Osteoblast (primary cell): ENCODE data around the gene VPS33A. TPM values are rescaled to one million over a fixed set of nuclear protein-coding genes. Genes with fewer than 3 reads are reported as not detected.

ENCODE experiments used
- DNase-seq: peaks from one replicate; pipeline ENCODE4 v3.0.0; 2011; ENCODE audit warnings: low spot score, mixed read lengths; ENCODE audit not compliant: insufficient read length; ENCODE audit errors: missing footprints
- H2AFZ ChIP-seq: 2 replicates; pipeline ENCODE4 v1.6.0; 2011; ENCODE audit warnings: mild to moderate bottlenecking, low read length
- H3K27ac ChIP-seq: 2 replicates; pipeline ENCODE4 v1.5.1; 2011; ENCODE audit warnings: mild to moderate bottlenecking, low read depth, low read length, moderate library complexity
- H3K27me3 ChIP-seq: 2 replicates; pipeline ENCODE4 v1.6.0; 2012; ENCODE audit warnings: mild to moderate bottlenecking, control low read depth, inconsistent platforms, low read length, moderate library complexity; ENCODE audit not compliant: insufficient read depth
- H3K36me3 ChIP-seq: 2 replicates; pipeline ENCODE4 v1.5.1; 2011; ENCODE audit warnings: mild to moderate bottlenecking, low read length, control low read depth, moderate library complexity; ENCODE audit not compliant: insufficient read depth
- H3K4me1 ChIP-seq: 2 replicates; pipeline ENCODE4 v1.5.1; 2011; ENCODE audit warnings: mild to moderate bottlenecking, low read length, control low read depth, moderate library complexity; ENCODE audit not compliant: insufficient read depth
- H3K4me2 ChIP-seq: 2 replicates; pipeline ENCODE4 v1.6.0; 2011; ENCODE audit warnings: mild to moderate bottlenecking, low read length; ENCODE audit not compliant: insufficient read depth
- H3K4me3 ChIP-seq: fragments of 200-600 bp; sonication (generic); 3 replicates; pipeline ENCODE4 v1.5.1; 2012; ENCODE audit warnings: mild to moderate bottlenecking, low read length, inconsistent platforms; ENCODE audit not compliant: insufficient read depth
- H3K79me2 ChIP-seq: 2 replicates; pipeline ENCODE4 v1.6.0; 2012; ENCODE audit warnings: mild to moderate bottlenecking, low read length, control low read depth, inconsistent platforms; ENCODE audit not compliant: insufficient read depth
- H3K9me3 ChIP-seq: 2 replicates; pipeline ENCODE4 v1.5.1; 2011; ENCODE audit warnings: low read depth, low read length, control low read depth
- H4K20me1 ChIP-seq: 2 replicates; pipeline ENCODE4 v1.6.0; 2012; ENCODE audit warnings: mild to moderate bottlenecking, low read length, control low read depth; ENCODE audit not compliant: insufficient read depth
- CTCF ChIP-seq: IDR thresholded peaks from 2 replicates; pipeline ENCODE4 v1.5.1; 2011; ENCODE audit warnings: mild to moderate bottlenecking, low read depth, low read length, moderate library complexity; ENCODE audit errors: extremely low read depth
- total RNA-seq: library from RNA; depleted of rRNA; stranded (reverse); fragments of >200 nt; gene quantifications from 2 replicates; pipeline ENCODE4 v1.2.3, GENCODE V29; 2012

VPS33A gene
- total RNA-seq, 1 donor, result 18.5 TPM

GRCh38 chr12:122200541-122201175 is 65.6 kb downstream of the VPS33A start:
- no peak overlapping the region for H2AFZ ChIP-seq
- H3K27ac ChIP-seq, result no peak overlapping the region

DNA sequence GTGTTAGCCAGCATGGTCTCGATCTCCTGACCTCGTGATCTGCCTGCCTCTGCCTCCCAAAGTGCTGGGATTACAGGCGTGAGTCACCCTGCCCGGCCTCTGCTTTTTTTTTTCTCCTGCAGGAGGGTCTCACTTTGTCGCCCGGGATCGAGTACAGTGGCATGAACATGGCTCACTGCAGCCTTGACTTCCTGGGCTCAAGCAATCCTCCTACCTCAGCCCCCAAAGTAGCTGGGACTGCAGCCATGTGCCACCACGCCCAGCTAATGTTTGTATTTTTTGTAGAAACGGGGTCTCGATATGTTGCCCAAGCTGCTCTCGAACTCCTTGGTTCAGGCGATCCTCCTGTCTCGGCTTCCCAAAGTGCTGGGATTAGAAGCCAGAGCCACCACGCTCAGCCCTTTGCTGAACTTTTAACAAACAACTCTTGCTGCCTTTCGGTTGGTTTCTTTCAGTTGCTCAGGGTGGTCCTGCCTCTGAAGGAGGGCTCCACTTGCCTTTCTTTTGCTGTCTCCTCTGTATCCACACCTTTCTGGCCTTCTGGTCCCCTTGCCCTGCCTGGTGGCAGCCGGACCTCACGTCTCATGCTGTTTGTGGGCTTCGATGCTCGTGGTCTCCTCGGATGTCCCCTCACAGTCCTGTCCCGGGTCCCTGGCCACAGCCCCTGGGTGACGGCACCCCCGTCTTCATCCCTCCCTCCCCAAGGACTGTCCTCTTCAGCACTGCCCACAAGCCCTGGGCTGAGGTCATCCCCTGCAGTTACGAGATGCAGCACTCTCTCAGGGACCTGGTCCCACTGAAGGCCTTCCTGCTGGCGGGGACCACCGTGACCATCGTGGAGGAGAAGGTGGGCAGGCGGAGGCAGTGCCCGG is 66.6 kb downstream of the VPS33A start:
- Histone ChIP-seq H2AFZ (no peak overlapping the region), H3K4me1 (peaks cover 17% of the 10 kb centered on the region), H3K4me2 (no peak overlapping the region), H3K36me3 (no peaks in the 10 kb centered on the region), H3K9me3 (peaks cover 2% of the 10 kb centered on the region), H3K27me3 (peaks cover 21% of the 10 kb centered on the region), H3K79me2 (no peaks in the 10 kb centered on the region), H3K4me3 (no peak overlapping the region), H3K27ac (no peak overlapping the region), H4K20me1 (no peaks in the 10 kb centered on the region)
- TF ChIP-seq CTCF, result no peak
- DNase-seq, result peak; percentile 71

More at GRCh38 chr12:122200541-122201175, 65.6 kb downstream of the VPS33A start:
- TF ChIP-seq CTCF, result no peak
- H3K27me3 ChIP-seq, result peaks cover 30% of the 10 kb centered on the region
- peaks cover 4% of the 10 kb centered on the region for H4K20me1 ChIP-seq
- peaks cover 2% of the 10 kb centered on the region for H3K9me3 ChIP-seq
- H3K4me1 ChIP-seq, result peaks cover 17% of the 10 kb centered on the region
- no peaks in the 10 kb centered on the region for H3K36me3 ChIP-seq
- no peak overlapping the region for H3K4me2 ChIP-seq
- no peak overlapping the region for H3K4me3 ChIP-seq
- no peak for DNase-seq
- no peaks in the 10 kb centered on the region for H3K79me2 ChIP-seq

GRCh38 chr12:122197612-122197966 is 68.7 kb downstream of the VPS33A start:
- peak; percentile 87 for DNase-seq
- H3K79me2 ChIP-seq, result no peaks in the 10 kb centered on the region
- H3K27ac ChIP-seq, result no peak overlapping the region
- peak overlapping the region; percentile 11 for H3K4me3 ChIP-seq
- H3K36me3 ChIP-seq, result no peaks in the 10 kb centered on the region
- H3K4me2 ChIP-seq, result peak overlapping the region; percentile 43
- peaks cover 2% of the 10 kb centered on the region for H3K9me3 ChIP-seq
- peaks cover 11% of the 10 kb centered on the region for H3K4me1 ChIP-seq
- no peaks in the 10 kb centered on the region for H4K20me1 ChIP-seq
- H3K27me3 ChIP-seq, result peaks cover 3% of the 10 kb centered on the region
- TF ChIP-seq CTCF, result no peak
- H2AFZ ChIP-seq, result no peak overlapping the region

GRCh38 chr12:122195405-122195804 is 70.9 kb downstream of the VPS33A start:
- Histone ChIP-seq H4K20me1 (no peaks in the 10 kb centered on the region), H3K36me3 (no peaks in the 10 kb centered on the region), H3K4me1 (peaks cover 11% of the 10 kb centered on the region), H3K79me2 (no peaks in the 10 kb centered on the region), H3K4me2 (no peak overlapping the region), H3K27me3 (no peaks in the 10 kb centered on the region), H3K9me3 (peaks cover 2% of the 10 kb centered on the region), H2AFZ (no peak overlapping the region), H3K4me3 (no peak overlapping the region), H3K27ac (no peak overlapping the region)
- DNase-seq, result no peak
- no peak for TF ChIP-seq CTCF
